GM18520 (cell line): Measurements from ENCODE around the gene USP7.

Experiments
- ATAC-seq: cut with Tn5 transposase; IDR thresholded peaks from one replicate; pipeline ENCODE4 v1.9.1; 2021; ENCODE audit not compliant: unreplicated experiment

The USP7 gene

GRCh38 chr16:8865145-8865882 is 98.4 kb downstream of the USP7 start:
- ATAC-seq, result no peak

GRCh38 chr16:8864480-8865110 is 99.1 kb downstream of the USP7 start:
- ATAC-seq, result no peak

GRCh38 chr16:8863594-8864424 is 99.9 kb downstream of the USP7 start:
- ATAC-seq, result no peak

GRCh38 chr16:8862309-8863130 is 101.2 kb downstream of the USP7 start:
- ATAC-seq, result no peak

- ATAC-seq, result no peak
Observed at GRCh38 chr16:8861563-8862308, 102.0 kb downstream of the USP7 start.

- ATAC-seq, result no peak
Observed at GRCh38 chr16:8859913-8860881, 103.5 kb downstream of the USP7 start.

GRCh38 chr16:8858994-8859912 is 104.5 kb downstream of the USP7 start:
- ATAC-seq, result no peak

GRCh38 chr16:8855972-8856371 is 107.7 kb downstream of the USP7 start:
- no peak for ATAC-seq

- ATAC-seq, result no peak
Observed at GRCh38 chr16:8855051-8855786, 108.5 kb downstream of the USP7 start.

GRCh38 chr16:8854298-8854948 is 109.3 kb downstream of the USP7 start:
- no peak for ATAC-seq

GRCh38 chr16:8853611-8854010 is 110.1 kb downstream of the USP7 start:
- no peak for ATAC-seq

- ATAC-seq, result no peak
Observed at GRCh38 chr16:8853150-8853549, 110.6 kb downstream of the USP7 start.

GRCh38 chr16:8852534-8852933 is 111.2 kb downstream of the USP7 start:
- no peak for ATAC-seq

- no peak for ATAC-seq
Observed at GRCh38 chr16:8851761-8852403, 111.8 kb downstream of the USP7 start.

- ATAC-seq, result no peak
Observed at GRCh38 chr16:8850279-8850885, 113.3 kb downstream of the USP7 start.

- no peak for ATAC-seq
Observed at GRCh38 chr16:8849411-8850011, 114.2 kb downstream of the USP7 start.
